Myocyte (in vitro differentiated cells): Measurements from ENCODE around the gene DLGAP1. TPM values are rescaled to one million over a fixed set of nuclear protein-coding genes. Genes with fewer than 3 reads are reported as not detected.
"Not testable (repeated sequence)": the region's sequence is repeated elsewhere in the genome, so short reads cannot be mapped to it uniquely, and the experiment has no call there.

Experiments
- DNase-seq: peaks from one replicate; pipeline ENCODE4 v3.0.0-alpha.2; 2012; ENCODE audit warnings: low read depth
- total RNA-seq: library from RNA; depleted of rRNA; stranded (reverse); fragments of >200 nt; gene quantifications from 2 replicates; pipeline ENCODE4 v1.2.3, GENCODE V29; 2014

Gene DLGAP1
- total RNA-seq, 1 donor from 2014 or later = 0.75 TPM

DNA sequence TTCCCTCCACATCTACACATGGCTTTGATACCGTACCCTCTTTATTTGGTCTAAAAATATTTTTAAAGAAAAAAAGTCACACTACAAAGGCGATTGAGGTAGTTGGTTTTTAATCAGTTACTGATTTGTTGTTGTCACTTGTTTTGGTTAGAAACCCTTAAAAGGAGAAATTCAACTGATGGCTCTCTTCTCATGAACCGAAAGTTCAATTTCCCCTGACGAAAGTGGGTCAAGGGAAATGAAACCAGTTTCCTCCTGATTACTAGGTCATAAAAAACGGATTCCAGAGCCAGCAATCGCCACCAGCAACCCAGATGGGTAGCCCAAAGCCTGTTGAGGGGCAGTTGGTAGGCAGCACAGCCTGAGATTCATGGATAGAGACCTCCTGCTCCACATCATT, 63.2 kb downstream of the DLGAP1 start:
- no peak for DNase-seq

DNA sequence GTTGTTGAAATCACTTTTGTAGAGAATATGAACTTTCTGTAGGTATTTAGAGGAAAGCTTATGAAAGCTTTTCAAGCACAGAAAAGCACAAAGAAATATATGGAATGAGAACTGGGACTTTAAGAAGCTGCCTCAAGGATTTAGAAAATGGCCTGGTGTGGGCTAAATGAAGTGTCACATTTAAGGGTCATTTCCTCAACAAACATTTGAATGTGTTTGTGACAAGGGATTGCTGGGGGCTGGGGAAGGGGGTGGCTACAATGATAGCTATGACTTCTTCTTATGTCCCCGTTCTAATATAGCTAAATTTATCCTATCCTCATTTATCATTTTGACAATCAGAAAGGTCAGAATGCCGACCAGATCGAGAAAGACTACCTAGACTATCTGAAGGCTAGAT, 69.2 kb downstream of the DLGAP1 start:
- DNase-seq = no peak

DNA sequence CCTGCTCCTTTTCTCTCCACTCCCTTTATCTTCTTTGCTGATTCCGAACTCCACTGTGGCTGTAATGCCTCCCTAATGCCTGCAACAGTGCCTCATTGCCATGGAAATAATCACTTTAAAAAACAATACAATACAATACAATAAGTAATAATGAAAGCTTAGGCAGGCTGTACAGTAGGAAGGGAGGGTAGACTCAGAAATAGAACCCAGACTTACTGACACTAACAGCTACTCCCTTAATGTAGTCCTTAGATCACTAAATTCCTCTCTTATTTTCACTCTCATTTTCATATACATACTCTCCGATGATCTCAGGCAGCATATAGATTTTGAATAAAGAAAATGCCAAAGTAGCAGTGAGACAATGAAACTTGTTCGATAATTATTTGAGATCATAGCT, 70.2 kb downstream of the DLGAP1 start:
- DNase-seq = no peak

GRCh38 chr18:4374564-4374963, 80.5 kb downstream of the DLGAP1 start:
- DNase-seq = no peak

- no peak for DNase-seq
Measured at GRCh38 chr18:4369705-4370104, 85.4 kb downstream of the DLGAP1 start.

GRCh38 chr18:4360221-4360715, 94.8 kb downstream of the DLGAP1 start:
- no peak for DNase-seq

DNA sequence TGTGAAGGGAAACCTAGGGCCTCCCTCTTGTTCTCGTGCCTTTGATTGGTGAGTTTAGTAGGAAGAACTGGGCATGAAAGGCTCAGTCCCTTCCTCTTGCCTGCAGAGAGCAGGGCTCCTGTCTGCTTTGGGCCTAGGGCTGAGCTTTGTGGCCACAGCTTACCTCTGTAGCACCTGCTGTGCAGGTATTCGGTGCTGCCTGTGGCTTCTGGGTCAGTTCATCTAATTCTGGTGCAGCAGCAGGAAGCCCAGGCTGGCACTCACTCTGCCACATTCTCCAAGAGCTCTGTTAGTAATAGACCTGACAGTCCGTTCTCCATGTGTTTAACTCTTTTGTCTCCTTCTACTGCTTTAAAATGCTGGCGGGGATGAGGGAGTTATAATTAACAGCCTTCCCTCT, 96.5 kb downstream of the DLGAP1 start:
- no peak for DNase-seq

DNA sequence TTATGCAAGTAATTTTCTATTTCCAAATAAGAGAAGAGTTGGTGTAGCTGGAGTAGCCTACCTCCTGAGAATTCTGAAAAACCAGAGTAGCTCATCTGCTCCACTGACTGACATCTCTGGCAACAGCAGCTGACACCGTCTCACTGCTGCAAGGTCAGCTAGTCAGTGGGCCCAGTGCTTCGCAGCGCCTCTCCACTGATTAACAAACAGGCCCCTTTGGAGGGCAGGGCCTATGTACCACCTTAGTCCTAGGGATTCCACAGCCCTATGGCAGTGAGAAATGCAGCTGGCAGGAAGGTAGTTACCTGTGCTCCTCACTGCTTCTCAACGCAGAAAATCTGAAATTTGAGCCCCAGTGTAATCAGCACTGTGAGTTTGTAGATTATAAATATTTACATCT, 97.5 kb downstream of the DLGAP1 start:
- no peak for DNase-seq

- DNase-seq = no peak
Measured at GRCh38 chr18:4356929-4357328, 98.2 kb downstream of the DLGAP1 start.

DNA sequence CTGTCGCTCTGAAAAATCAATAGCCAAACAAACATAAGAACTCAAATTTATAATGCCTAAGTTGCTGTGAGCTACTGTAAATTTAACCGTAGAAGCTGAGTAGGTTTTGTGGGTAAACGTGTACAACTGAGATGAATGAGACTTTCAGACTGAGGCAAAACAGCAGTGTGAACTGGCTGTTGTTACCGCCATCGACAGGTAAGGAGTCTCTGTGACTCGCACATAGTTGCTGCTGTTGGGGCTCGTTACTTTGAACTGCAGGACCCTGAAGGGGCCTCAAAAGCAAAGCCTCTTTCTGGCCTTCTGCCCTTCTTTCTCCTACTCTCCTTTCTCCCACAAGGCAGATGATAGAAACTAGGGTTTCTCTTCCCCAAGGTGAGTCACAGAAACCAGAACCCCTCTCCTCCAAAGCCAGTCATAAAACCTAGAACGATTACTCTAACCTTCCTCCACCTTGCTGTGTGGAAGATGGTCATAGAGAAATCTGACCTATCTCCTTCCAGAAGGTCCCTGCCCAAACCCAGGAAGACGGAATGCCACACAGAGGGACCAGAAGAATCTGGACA, 101.2 kb downstream of the DLGAP1 start:
- no peak for DNase-seq

DNA sequence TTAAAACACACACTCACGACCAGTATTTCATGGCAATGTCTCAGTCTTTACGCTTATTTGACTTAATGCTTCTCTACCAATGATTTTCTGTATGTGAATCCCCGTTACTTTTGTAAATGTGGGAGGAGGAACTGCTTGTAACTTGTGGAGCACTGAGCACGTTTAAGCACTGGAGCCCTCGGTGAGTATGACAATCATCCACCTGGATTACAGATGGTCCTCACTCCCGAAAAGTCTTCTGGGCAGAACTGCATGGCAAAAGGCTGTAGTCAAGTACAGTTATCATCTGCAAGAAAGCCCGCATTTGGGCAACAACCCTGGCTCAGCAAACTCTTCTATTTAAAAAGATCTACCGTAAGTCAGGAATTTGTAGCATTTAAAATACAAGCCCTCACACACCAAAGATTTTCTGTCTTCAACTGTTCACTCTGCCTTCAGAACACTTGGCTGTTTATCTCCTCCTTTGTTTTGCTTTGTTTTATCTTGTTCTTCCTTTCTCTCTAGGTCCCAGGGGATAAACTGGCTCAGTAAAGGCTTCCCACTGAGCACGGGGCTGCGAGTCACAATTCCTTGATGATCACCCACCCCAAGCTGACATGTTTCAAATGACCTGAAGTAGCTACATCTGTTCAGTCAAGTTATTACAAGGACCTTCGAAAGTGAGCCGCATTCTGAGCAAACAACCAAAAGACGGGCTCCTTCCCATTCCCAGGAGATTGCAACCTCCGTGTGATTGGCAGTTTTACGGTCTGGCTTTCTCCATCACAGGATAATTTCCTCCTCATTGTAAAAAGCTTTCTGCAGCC, 102.2 kb downstream of the DLGAP1 start:
- DNase-seq = no peak

DNA sequence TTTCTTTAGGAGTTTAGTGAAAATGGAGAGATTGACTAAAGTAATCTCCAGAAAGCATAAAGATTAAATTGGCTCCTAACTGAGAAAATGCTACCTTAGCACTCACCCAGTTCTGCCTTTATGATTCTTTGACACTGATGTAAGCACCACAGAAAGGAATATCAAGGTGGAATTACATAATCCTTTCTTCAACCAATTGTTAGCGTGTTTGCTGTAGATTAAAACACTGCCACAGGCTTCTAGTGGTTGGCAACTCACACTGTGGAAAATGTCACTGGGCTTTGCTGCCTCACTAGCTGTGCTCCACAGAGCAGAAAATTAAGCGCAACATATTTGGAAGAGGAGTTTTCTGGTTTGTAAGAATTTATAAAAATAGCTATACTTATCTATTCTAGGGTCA, 104.1 kb downstream of the DLGAP1 start:
- DNase-seq = no peak

- no peak for DNase-seq
Measured at GRCh38 chr18:4335386-4335785, 119.7 kb downstream of the DLGAP1 start.

DNA sequence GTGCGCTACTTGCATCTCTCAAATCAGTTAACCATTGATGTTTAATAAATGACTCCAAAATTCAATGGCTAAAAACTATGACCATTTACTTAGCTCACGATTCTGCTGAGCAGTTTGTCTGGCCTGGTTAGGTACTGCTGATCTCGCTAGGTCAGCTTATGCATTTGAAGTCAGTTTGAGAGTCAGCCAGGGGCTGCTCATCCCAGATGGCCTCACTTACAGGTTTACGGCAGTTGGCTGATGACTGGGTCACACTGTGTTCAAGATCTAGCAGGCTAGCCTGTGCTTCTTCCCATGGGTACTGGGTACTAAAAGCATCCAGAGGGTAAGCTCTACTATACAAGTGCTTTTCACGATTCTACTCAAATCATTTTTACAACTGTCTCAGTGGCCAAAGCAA, 122.1 kb downstream of the DLGAP1 start:
- DNase-seq = no peak

DNA sequence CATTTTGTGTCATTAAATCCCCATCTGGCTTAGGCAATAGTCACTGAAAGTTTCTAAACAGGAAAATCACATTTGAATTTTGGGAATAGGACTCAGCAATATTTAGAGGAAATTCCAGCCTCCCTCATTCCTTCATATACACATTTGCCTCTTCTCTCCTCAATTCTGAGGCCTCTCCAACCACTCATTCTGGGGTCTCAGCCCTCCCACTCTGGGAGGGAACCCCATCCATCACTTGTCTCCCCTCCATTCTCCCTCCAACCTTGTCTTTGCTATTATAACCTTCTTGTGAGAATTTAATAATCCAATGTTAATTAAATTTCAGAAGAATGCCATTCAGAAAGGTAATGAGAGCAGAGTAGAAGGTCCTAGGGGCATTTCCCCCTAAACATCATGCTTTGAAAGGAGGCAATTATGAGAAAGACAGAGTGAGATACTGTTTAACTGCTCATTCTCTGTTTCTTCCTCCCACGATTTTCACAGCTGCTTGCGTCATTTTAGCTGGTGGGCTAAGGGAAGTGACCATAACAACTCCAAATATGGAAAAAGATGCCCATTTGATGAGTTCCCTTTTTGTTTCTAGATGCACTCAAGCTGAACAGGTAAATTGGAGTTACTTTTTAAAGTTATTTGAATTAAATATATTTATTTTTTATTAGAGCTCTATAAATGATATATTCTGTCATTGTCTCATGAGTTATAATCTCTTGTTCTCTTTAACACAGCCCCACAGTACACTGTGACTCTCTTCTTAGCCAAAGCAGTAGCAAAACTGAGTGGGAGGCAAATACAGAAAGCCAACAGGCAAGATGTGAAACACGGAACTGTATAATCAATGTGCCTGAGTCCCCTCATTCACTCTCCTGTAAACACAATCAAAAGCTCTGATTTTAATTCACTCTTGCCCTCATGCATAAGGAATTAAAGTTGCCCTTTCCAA, 135.1 kb downstream of the DLGAP1 start:
- no peak for DNase-seq

DNA sequence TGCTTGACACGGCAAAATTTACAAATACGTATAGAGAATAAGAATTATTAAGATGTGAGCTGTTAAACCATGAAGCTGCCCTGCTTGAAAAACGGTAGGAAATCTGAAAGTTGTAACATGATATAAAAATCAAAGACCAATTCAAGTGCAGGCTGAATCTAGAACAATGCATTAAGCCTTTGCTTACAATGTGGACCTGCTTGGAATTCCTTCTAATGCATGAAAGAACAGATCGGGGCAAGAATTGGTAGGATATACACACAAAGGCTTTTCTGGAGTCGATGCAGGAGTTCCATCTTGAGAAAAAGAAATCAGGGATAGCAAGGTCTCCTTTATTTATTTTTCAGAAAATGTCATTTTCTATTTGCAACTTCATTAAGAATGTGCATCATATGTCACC, 136.8 kb downstream of the DLGAP1 start:
- no peak for DNase-seq

- DNase-seq = not testable (repeated sequence)
Measured at GRCh38 chr18:4311945-4312344, 143.2 kb downstream of the DLGAP1 start.

DNA sequence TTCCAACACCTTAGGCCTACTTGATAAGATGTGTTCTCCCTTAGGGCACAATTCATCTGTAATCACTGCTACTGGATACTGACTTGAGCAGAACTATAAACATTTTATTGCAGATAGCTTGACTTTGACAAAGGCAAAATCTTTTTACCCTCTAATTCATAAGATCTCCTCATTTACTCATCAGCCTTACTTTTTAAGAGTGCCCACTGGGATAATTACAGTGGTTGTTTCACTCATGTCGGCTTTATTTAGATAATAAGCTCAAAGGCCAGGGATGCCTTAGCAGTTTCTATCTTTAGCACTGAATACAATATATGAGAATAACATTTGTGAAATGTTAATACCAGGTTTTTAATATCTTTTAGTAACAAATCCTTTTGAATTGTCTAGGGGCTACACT, 144.0 kb downstream of the DLGAP1 start:
- DNase-seq = no peak

DNA sequence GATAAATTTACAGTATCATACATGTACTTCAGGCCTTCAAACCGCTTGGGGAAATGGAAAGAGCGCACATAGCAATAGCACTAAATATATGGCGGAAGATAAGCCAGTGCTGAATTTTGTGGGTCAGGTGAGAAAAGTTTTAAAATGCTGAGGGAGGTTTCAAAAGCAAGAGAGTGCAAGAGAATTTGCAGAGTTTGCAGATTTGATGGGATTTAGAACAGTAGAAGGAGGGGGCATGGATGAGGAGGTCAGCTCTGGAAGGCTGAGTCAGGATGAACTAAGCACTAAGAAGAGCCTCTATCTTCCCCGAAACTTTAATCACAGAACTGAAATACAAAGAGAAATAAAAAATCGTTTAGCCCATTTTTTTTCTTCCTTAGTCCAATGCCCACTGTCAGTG, 145.9 kb downstream of the DLGAP1 start:
- DNase-seq = no peak

DNA sequence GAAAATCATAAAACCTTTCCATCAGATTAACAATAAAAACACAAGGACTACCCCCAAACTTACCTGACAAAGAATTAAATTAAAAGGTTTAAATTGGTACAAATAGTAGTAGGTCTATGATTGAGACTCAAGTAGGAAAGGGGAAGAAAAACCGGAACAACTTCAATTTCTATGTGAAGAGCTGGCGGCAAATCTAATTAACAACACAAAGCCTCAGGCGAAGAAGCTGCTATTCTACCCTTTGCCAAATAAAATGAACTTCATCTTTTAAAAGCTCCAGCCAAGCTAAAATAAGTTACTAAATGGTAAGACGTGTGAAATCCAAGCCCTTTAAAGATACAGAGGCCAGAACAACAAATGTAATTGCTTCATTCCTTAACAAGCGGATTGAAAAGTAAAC, 146.5 kb downstream of the DLGAP1 start:
- no peak for DNase-seq

DNA sequence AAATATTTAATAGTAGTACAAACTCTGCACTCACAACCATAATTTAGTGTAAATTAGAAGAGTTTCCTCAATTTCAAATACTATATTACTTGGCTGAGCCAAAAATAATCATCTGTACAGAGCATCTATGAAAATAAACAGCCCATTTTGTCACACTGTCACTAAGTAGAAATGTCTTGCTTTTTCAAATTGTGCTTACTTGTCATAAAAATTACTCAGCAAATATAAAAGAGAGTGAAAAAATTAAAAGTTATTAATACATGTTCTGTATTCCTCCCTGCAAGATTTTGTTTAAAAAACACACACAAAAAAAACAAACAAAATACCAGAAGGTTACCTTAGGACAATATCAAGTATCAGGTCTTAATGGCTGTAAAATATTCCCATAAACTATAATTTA, 155.7 kb downstream of the DLGAP1 start:
- no peak for DNase-seq

GRCh38 chr18:4293337-4293736, 161.8 kb downstream of the DLGAP1 start:
- no peak for DNase-seq
